ENCODE results near the gene SERAC1.
"Not testable (repeated sequence)": the region's sequence is repeated elsewhere in the genome, so short reads cannot be mapped to it uniquely, and the experiment has no call there.

The SERAC1 gene

DNA sequence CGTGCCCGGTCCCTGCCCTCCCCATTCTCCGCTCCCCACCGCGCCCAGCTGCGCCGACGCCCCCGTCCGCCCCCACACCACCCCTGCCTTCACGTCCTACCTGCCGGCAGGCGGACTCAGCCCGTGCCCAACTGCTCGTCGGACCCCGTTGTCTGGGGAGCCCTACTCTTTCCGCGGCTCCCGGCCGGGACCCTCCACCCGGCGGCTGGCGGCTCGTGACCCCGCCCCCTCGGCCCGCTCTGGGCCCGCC, at the start of gene SERAC1:
Gene SERAC1 (minus strand): TSS at position 223 of the 250 bp plus-strand sequence. CDS start 9,899 bp downstream, outside the sequence.
- no peak for DNase-seq (ENCODE audit: low read depth)

DNA sequence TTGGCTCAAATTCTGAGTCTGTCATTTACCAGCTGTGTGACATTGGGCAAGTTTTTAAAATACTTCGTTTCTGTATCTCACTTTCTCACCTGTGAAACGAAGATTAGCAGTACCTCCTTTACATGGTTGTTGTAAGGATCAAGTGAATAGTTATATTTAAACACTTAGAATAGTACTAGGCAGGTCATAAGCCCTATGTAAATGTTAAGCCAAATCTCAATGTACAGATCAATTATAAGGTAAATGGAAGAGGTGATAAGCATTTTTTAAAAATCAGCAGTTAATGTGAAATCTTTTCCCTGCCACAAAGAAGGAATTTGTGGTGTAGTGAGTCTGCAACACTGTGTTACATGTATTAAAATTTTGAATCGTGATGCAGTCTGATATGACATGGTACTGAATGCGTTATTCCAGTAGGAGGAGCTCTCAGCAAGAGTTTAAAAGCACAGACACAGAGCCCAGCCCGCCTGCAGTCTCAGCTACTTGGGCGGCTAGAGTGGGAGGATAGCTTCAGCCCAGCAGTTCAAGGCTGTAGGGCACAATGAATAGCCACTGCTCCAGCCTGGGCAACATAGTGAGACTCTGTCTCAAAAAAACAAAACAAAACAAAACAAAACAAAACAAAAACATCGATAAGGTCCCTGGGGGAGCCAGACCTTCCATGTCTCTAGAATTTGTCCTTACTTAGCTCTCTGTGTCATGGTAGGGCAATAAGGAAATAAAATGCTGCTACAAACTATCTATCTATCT, 46.0 kb upstream of the SERAC1 start:
- DNase-seq (ENCODE audit: low read depth) = no peak

- no peak for DNase-seq (ENCODE audit: low read depth)
These were observed 43.4 kb upstream of the SERAC1 start for GRCh38 chr6:158211273-158212055.

- DNase-seq (ENCODE audit: low read depth) = not testable (repeated sequence)
These were observed 41.7 kb upstream of the SERAC1 start for GRCh38 chr6:158209582-158210333.

- not testable (repeated sequence) for DNase-seq (ENCODE audit: low read depth)
These were observed 40.4 kb upstream of the SERAC1 start for GRCh38 chr6:158208226-158209030.

DNA sequence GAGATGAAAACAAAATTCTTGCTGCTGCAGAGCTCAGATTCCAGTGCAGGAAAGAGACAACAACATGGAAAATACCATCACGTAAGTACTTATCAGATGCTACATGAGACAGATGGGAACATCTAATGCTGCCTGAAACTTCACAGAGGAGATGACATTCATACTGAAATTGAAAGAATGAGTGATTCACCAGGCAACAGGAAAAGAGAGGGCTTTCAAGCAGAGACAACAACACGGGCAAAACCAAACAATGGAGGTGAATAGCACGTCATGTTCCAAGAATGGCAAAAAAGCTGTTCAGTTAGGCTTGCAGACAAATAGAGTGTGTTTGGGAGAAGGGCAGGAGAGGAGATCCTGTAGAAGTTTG, 39.3 kb upstream of the SERAC1 start:
- DNase-seq (ENCODE audit: low read depth) = no peak

GRCh38 chr6:158206740-158207421, 38.8 kb upstream of the SERAC1 start:
- no peak for DNase-seq (ENCODE audit: low read depth)

- DNase-seq (ENCODE audit: low read depth) = no peak
These were observed 37.3 kb upstream of the SERAC1 start for GRCh38 chr6:158205169-158205944.

DNA sequence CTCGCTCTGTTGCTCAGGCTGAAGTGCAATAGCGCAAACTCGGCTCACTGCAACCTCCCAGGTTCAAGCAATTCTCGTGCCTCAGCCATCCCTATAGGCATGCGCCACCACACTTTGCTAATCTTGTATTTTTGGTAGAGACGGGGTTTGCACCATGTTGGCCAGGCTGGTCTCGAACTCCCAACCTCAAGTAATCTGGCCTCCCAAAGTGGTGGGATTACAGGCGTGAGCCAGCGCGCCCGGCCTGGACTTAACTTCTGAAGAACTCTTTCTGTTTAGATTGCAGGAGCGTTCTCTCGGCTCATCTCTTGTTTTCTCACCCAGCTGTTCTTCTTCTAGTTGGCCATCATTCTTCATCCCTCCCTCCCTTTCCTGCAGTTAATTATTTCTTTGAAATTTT, 30.4 kb upstream of the SERAC1 start:
- DNase-seq (ENCODE audit: low read depth) = no peak

DNA sequence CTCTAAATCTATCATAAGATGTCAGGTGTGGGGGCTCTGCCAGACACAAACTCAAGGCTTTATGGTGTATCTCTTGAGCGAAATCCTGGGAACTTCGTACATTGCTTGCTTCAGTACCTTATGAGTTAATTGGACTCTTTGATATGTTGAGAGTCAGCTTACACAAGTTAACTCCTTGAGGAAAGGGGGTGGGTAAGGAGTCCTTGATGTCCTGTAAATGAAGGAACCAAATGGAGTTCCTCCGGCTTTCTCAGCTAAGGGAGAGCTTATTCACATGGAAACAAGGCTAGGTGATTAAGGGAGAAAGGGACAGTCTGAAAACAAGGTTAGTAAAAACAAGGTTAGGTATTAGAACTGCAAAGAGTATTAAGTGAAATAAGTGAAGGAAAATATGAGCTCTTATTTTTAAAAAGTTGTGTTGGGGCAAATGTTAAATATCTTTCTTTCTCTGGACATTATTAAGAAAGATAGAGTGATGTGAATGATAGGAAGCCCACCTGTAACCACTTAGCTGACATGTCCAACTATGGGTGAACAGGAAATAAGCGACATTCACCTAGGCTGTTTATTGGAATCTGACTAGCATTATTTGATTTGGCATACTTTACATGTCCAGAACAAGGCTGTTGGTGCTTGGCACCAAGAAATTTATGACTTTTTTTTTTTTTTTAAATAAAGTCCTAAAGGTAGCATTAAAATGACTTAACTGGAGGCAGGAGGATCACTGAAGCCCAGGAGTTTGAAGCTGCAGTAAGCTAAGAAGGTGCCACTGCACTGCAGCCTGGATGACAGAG, 26.6 kb upstream of the SERAC1 start:
- no peak for DNase-seq (ENCODE audit: low read depth)

GRCh38 chr6:158191761-158192160, 23.7 kb upstream of the SERAC1 start:
- no peak for DNase-seq (ENCODE audit: low read depth)

GRCh38 chr6:158191032-158191431, 23.0 kb upstream of the SERAC1 start:
- DNase-seq (ENCODE audit: low read depth) = no peak

DNA sequence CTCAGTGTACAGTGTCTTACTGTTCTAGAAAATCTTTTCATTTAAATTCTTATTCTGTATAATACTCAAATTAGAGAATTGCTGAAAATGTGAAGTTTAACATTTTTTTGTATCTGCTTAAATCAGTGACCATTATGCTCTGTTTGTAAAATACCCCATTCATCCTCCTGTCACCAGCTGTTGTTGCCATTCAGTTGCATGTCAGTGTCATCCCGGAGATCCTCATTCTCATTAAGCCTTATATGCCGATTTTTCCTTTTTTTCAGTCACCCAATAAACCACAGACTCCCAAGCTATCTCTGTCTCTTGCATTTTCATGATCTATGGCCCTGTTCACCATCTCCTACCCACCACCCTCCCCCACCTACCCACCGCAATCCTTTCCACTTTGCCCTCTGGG, 20.5 kb upstream of the SERAC1 start:
- DNase-seq (ENCODE audit: low read depth) = no peak

- DNase-seq (ENCODE audit: low read depth) = no peak
These were observed 17.8 kb upstream of the SERAC1 start for GRCh38 chr6:158185729-158186456.

DNA sequence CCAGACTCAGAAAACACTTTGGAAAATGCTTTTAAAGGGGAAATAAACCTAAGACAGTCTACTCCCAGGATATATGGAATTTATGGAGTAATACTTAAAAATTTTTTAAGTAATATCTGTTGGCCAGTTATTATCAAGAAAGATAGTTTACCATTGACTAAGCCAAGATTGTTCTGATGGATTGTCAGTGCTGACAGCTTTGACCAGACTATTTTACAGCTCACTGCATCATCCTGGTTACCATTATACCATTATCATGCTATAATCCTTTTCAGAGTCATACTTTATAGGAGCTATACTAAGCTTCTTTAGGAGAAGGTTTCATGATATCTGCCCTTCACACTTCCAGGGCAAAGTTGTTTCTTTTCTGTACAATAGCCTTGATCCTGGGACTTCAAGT, 16.5 kb upstream of the SERAC1 start:
- DNase-seq (ENCODE audit: low read depth) = no peak

DNA sequence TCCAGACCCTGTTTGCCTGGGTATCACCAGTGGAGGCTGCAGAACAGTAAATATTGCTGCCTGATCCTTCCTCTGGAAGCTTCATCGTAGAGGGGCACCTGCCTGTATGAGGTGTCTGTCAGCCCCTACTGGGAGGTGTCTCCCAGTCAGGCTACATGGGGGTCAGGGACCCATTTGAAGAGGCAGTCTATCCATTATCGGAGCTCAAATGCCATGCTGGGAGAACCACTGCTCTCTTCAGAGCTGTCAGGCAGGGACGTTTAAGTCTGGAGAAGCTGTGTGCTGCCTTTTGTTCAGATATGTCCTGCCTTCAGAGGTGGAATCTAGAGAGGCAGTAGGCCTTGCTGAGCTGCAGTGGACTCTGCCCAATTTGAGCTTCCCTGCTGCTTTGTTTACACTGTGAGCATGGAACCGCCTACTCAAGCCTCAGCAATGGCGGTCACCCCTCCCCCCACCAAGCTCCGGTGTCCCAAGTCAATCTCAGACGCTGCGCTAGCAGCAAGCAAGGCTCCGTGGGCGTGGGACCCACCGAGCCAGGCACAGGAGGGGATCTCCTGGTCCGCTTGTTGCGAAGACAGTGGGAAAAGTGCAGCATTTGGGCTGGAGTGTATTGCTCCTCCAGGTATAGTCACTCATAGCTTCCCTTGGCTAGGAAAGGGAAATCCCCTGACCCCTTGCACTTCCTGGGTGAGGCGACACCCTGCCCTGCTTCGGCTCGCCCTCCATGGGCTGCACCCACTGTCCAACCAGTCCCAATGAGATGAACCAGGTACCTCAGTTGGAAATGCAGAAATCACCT, 15.3 kb upstream of the SERAC1 start:
- DNase-seq (ENCODE audit: low read depth) = not testable (repeated sequence)

GRCh38 chr6:158177712-158178111, 9.7 kb upstream of the SERAC1 start:
- DNase-seq (ENCODE audit: low read depth) = not testable (repeated sequence)

- no peak for DNase-seq (ENCODE audit: low read depth)
These were observed 7.0 kb upstream of the SERAC1 start for GRCh38 chr6:158175111-158175510.

Data from activated gamma-delta T cell treated with anti-CD3 and anti-CD28 coated beads, Interleukin-2, amount 50 U/mL, for 16 hours (primary cell).